IMR-90 (cell line): Measurements from ENCODE around the gene ZBP1. TPM values are rescaled to one million over a fixed set of nuclear protein-coding genes. Genes with fewer than 3 reads are reported as not detected.

Source experiments
- ATAC-seq: fragments of 200-7000 bp; cut with Tn5 transposase; 2 replicates; pipeline ENCODE4 v1.9.1; 2020; ENCODE audit warnings: low read depth, mild to moderate bottlenecking, moderate library complexity
- BruUV-seq: library from RNA; stranded (reverse); fragments of 400-500 nt; replicated peaks from 2 replicates; lab custom pipeline; 2021; lab: Mats Ljungman, UMichigan
- CTCF ChIA-PET: fragments of 300-600 bp; formaldehyde crosslinking; extraction: SDS; loops from one replicate; lab custom pipeline; 2021; ENCODE audit warnings: antibody characterized with exemption; lab: Yijun Ruan, JAX
- POLR2A ChIA-PET: fragments of 300-600 bp; sonication (Branson Sonifier 250); formaldehyde crosslinking; loops from one replicate; lab custom pipeline; 2022; ENCODE audit warnings: antibody characterized with exemption; ENCODE audit not compliant: unreplicated experiment; lab: Charles Lee
- DNase-seq: peaks from one replicate; pipeline ENCODE4 v3.0.0; 2013
- H2AFZ ChIP-seq: replicated peaks from 2 replicates; pipeline ENCODE3; 2013; ENCODE audit warnings: low read length, mild to moderate bottlenecking; ENCODE audit not compliant: poor library complexity
- H2AK5ac ChIP-seq: 2 replicates; pipeline ENCODE4 v1.6.1; 2013; ENCODE audit warnings: low read depth, low read length, inconsistent platforms
- H2AK9ac ChIP-seq: replicated peaks from 2 replicates; pipeline ENCODE3; 2013; ENCODE audit warnings: mild to moderate bottlenecking, low read depth, low read length, moderate library complexity; ENCODE audit not compliant: poor library complexity
- H2BK120ac ChIP-seq: 2 replicates; pipeline ENCODE4 v1.6.1; 2013; ENCODE audit warnings: low read depth, low read length, inconsistent platforms
- H2BK15ac ChIP-seq: 3 replicates; pipeline ENCODE4 v1.6.1; 2013; ENCODE audit warnings: low read depth, low read length, inconsistent platforms
- H2BK20ac ChIP-seq: 2 replicates; pipeline ENCODE4 v1.6.1; 2013; ENCODE audit warnings: low read depth, mild to moderate bottlenecking, inconsistent platforms, low read length, moderate library complexity
- H2BK5ac ChIP-seq: 2 replicates; pipeline ENCODE4 v1.6.1; 2013; ENCODE audit warnings: mild to moderate bottlenecking, low read depth, low read length, inconsistent platforms; ENCODE audit not compliant: poor library complexity, severe bottlenecking
- H3K14ac ChIP-seq: replicated peaks from 2 replicates; pipeline ENCODE4 v1.6.1; 2013; ENCODE audit warnings: low read depth, low read length, inconsistent platforms
- H3K18ac ChIP-seq: 2 replicates; pipeline ENCODE4 v1.6.1; 2013; ENCODE audit warnings: low read depth, low read length, control low read depth
- H3K23ac ChIP-seq: 2 replicates; pipeline ENCODE4 v1.6.1; 2013; ENCODE audit warnings: low read depth, low read length, inconsistent platforms
- H3K27ac ChIP-seq: 2 replicates; pipeline ENCODE4 v1.5.1; 2013; ENCODE audit warnings: mild to moderate bottlenecking, control low read depth, low read length; ENCODE audit not compliant: insufficient read depth
- H3K27me3 ChIP-seq: 2 replicates; pipeline ENCODE4 v1.6.1; 2013; ENCODE audit warnings: low read length; ENCODE audit not compliant: control insufficient read depth, insufficient read depth
- H3K36me3 ChIP-seq: 2 replicates; pipeline ENCODE4 v1.6.1; 2013; ENCODE audit warnings: low read length, mixed read lengths; ENCODE audit not compliant: control insufficient read depth, insufficient read depth
- H3K4ac ChIP-seq: 2 replicates; pipeline ENCODE4 v1.6.1; 2013; ENCODE audit warnings: low read depth, low read length, inconsistent platforms
- H3K4me1 ChIP-seq: 2 replicates; pipeline ENCODE4 v1.6.1; 2013; ENCODE audit warnings: low read length, mixed read lengths; ENCODE audit not compliant: control insufficient read depth, insufficient read depth
- H3K4me2 ChIP-seq: 2 replicates; pipeline ENCODE4 v1.6.1; 2013; ENCODE audit warnings: low read depth, mild to moderate bottlenecking, control low read depth, low read length, moderate library complexity
- H3K4me3 ChIP-seq: 2 replicates; pipeline ENCODE4 v1.5.1; 2013; ENCODE audit warnings: low read depth, mild to moderate bottlenecking, control low read depth, low read length, moderate library complexity; ENCODE audit not compliant: insufficient read depth
- H3K56ac ChIP-seq: 2 replicates; pipeline ENCODE4 v1.6.1; 2013; ENCODE audit warnings: low read length, inconsistent platforms; ENCODE audit not compliant: insufficient read depth; ENCODE audit errors: extremely low read depth
- H3K79me1 ChIP-seq, 2 experiments: 2 replicates each; pipeline ENCODE4 v1.6.1; 2013; ENCODE audit warnings: low read length in 2 of 2, inconsistent platforms in 1 of 2, low read depth in 1 of 2
- H3K9ac ChIP-seq: 2 replicates; pipeline ENCODE4 v1.6.1; 2013; ENCODE audit warnings: low read depth, low read length, control low read depth
- H3K9me1 ChIP-seq: 2 replicates; pipeline ENCODE4 v1.6.1; 2013; ENCODE audit warnings: low read length, inconsistent platforms; ENCODE audit not compliant: insufficient read depth
- H3K9me3 ChIP-seq: 2 replicates; pipeline ENCODE4 v1.6.1; 2013; ENCODE audit warnings: low read length; ENCODE audit not compliant: control insufficient read depth, insufficient read depth
- H4K20me1 ChIP-seq: 2 replicates; pipeline ENCODE4 v1.6.1; 2013; ENCODE audit warnings: low read length, inconsistent platforms; ENCODE audit not compliant: insufficient read depth
- H4K5ac ChIP-seq: 2 replicates; pipeline ENCODE4 v1.6.1; 2013; ENCODE audit warnings: mild to moderate bottlenecking, low read depth, low read length, control low read depth
- H4K8ac ChIP-seq, 2 experiments: 2 replicates each; pipeline ENCODE4 v1.6.1; 2013; ENCODE audit warnings: low read depth in 2 of 2, low read length in 2 of 2, control low read depth in 1 of 2, inconsistent platforms in 1 of 2
- H4K91ac ChIP-seq: 2 replicates; pipeline ENCODE4 v1.6.1; 2013; ENCODE audit warnings: low read depth, low read length, inconsistent platforms; ENCODE audit not compliant: insufficient read depth
- BHLHE40 ChIP-seq: fragments of 150-350 bp; IDR thresholded peaks from 2 replicates; pipeline ENCODE4 v1.6.1; 2016; ENCODE audit warnings: mild to moderate bottlenecking, low read depth, low read length
- CEBPB ChIP-seq: IDR thresholded peaks from 2 replicates; pipeline ENCODE4 v1.6.1; 2012; ENCODE audit warnings: low read depth, low read length, improper control_type of control experiment
- MAFK ChIP-seq: IDR thresholded peaks from 2 replicates; pipeline ENCODE4 v1.6.1; 2012; ENCODE audit warnings: low read depth, low read length, improper control_type of control experiment
- NFE2L2 ChIP-seq: fragments of 150-350 bp; IDR thresholded peaks from 2 replicates; pipeline ENCODE4 v1.6.1; 2016; ENCODE audit warnings: low read depth, mild to moderate bottlenecking, low read length
- POLR2A ChIP-seq: IDR thresholded peaks from 2 replicates; pipeline ENCODE4 v1.6.1; 2012; ENCODE audit warnings: mild to moderate bottlenecking, low read depth, low read length
- RCOR1 ChIP-seq: IDR thresholded peaks from 2 replicates; pipeline ENCODE4 v1.6.1; 2012; ENCODE audit warnings: mild to moderate bottlenecking, low read length, improper control_type of control experiment; ENCODE audit not compliant: insufficient replicate concordance
- RFX5 ChIP-seq: IDR thresholded peaks from 2 replicates; pipeline ENCODE4 v1.8.0; 2012; ENCODE audit warnings: low read depth, mild to moderate bottlenecking, low read length, moderate library complexity
- SMC3 ChIP-seq: fragments of 150-350 bp; IDR thresholded peaks from 2 replicates; pipeline ENCODE4 v1.6.1; 2016; ENCODE audit warnings: low read depth, mild to moderate bottlenecking, antibody characterized with exemption, low read length, moderate library complexity
- WGBS, 2 experiments: methylation state at CpG; one replicate each; pipeline versions ENCODE4 v1.1.5 to v1.1.7; 2013; ENCODE audit warnings: missing lambda C conversion rate in 2 of 2; ENCODE audit not compliant: insufficient read length in 1 of 2; ENCODE audit errors: extremely low coverage in 2 of 2; 5-methylcytosine and 5-hydroxymethylcytosine counted together
- dilution Hi-C: fragments of 300-500 bp; cut with HindIII; formaldehyde crosslinking; loops from one replicate; pipeline ENCODE4 v1.14.3; 2018; ENCODE audit warnings: low sequenced_read_pairs; ENCODE audit not compliant: unreplicated experiment
- in situ Hi-C: fragments of 300-500 bp; cut with MboI; formaldehyde crosslinking; loops from 3 replicates; pipeline ENCODE4 v1.14.3; 2019; ENCODE audit warnings: low sequenced_read_pairs, inconsistent platforms, mixed read lengths
- intact Hi-C: fragments of 100-400 bp; cut with micrococcal nuclease; formaldehyde crosslinking; loops from 2 replicates; pipeline ENCODE4 v1.10.0; 2022
- polyA plus RNA-seq, 3 experiments: library from polyadenylated mRNA; depleted of rRNA; stranded (reverse); fragments of >200 nt; gene quantifications; 2 replicates each; pipeline ENCODE4 v1.2.3, GENCODE V29; 2012; ENCODE audit warnings: low replicate concordance in 1 of 3
- total RNA-seq: library from RNA; depleted of rRNA; stranded (reverse); fragments of >200 nt; gene quantifications from 2 replicates; pipeline ENCODE4 v1.2.3, GENCODE V29; 2012
- TF ChIP-seq, protein P1 (sequence below): fragments of 150-350 bp; IDR thresholded peaks from 2 replicates; pipeline ENCODE4 v1.6.1; 2017; ENCODE audit warnings: mild to moderate bottlenecking, antibody characterized with exemption, low read length, low read depth
- TF ChIP-seq, protein P2 (sequence below): conservative IDR thresholded peaks from 2 replicates; pipeline ENCODE4 v1.5.1; 2012; ENCODE audit warnings: mild to moderate bottlenecking, low read depth, low read length, improper control_type of control experiment
- TF ChIP-seq, protein P3 (sequence below): fragments of 150-350 bp; IDR thresholded peaks from 2 replicates; pipeline ENCODE4 v1.6.1; 2016; ENCODE audit warnings: low read depth, mild to moderate bottlenecking, low read length, moderate library complexity, borderline replicate concordance

Gene ZBP1
- total and polyA plus RNA-seq, 2 of the 4 experiments (the other 2 are of a cell fraction): not detected

DNA sequence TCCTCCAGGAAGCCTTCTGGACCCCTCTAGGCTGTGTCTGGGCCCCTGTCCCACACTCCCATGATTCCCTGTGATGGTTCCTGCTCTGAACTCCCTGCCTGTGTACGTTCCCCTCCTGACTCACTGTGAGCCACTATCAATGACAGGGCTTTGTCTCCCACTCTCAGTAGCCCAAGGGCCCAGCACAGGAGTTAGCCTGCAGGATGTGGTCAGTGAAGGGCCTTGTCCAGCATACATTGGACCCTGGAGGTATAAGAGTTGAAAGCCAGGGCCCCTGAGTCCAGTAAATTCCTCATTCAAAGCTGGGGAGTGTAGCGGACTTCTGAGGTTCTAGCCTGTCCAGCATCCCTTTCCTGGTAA lies 19.0 kb downstream of the ZBP1 start:
- Histone ChIP-seq H3K23ac (no peak overlapping the region), H3K36me3 (no peaks in the 10 kb centered on the region), H3K4me2 (no peak overlapping the region), H2AK5ac (no peak overlapping the region), H4K91ac (no peak overlapping the region), H2BK20ac (no peak overlapping the region), H3K14ac (no peak overlapping the region), H3K27ac (no peak overlapping the region), H3K18ac (no peak overlapping the region), H2BK15ac (no peak overlapping the region), H3K4me1 (no peaks in the 10 kb centered on the region), H3K56ac (no peak overlapping the region), H4K20me1 (no peaks in the 10 kb centered on the region; the same call in 1 of the 2 replicates), H3K4me3 (no peak overlapping the region), H4K8ac (no peak overlapping the region), H2BK5ac (no peak overlapping the region), H3K79me1 (no peaks in the 10 kb centered on the region), H2BK120ac (no peak overlapping the region), H3K9me1 (no peaks in the 10 kb centered on the region), H2AFZ (no peak overlapping the region), H3K27me3 (peaks cover 12% of the 10 kb centered on the region), H3K9ac (no peak overlapping the region), H2AK9ac (no peak overlapping the region), H3K4ac (no peak overlapping the region), H3K9me3 (no peaks in the 10 kb centered on the region), H4K5ac (no peak overlapping the region)
- in situ Hi-C loops: loop anchor here (10.0 kb wide), 1 partner anchor 584 kb away; no protein-coding TSS in a partner anchor
- CTCF ChIA-PET: interaction anchor here (1.3 kb wide), 1 partner anchor 579 kb away, joined by 3 read pairs; no protein-coding TSS in a partner anchor
- DNase-seq (peak; percentile 2), ATAC-seq (no peak)
- WGBS, 2 experiments: no CpG with 5 or more reads among the region's 2 CpGs
- POLR2A ChIA-PET: no interaction called here
- intact Hi-C loops: no loop called here
- dilution Hi-C loops: no loop called here
- TF ChIP-seq, protein P1, sequence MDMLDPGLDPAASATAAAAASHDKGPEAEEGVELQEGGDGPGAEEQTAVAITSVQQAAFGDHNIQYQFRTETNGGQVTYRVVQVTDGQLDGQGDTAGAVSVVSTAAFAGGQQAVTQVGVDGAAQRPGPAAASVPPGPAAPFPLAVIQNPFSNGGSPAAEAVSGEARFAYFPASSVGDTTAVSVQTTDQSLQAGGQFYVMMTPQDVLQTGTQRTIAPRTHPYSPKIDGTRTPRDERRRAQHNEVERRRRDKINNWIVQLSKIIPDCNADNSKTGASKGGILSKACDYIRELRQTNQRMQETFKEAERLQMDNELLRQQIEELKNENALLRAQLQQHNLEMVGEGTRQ: no peak
- no peak for TF ChIP-seq BHLHE40
- TF ChIP-seq CEBPB: no peak
- no peak for TF ChIP-seq RCOR1
- TF ChIP-seq, protein P2, sequence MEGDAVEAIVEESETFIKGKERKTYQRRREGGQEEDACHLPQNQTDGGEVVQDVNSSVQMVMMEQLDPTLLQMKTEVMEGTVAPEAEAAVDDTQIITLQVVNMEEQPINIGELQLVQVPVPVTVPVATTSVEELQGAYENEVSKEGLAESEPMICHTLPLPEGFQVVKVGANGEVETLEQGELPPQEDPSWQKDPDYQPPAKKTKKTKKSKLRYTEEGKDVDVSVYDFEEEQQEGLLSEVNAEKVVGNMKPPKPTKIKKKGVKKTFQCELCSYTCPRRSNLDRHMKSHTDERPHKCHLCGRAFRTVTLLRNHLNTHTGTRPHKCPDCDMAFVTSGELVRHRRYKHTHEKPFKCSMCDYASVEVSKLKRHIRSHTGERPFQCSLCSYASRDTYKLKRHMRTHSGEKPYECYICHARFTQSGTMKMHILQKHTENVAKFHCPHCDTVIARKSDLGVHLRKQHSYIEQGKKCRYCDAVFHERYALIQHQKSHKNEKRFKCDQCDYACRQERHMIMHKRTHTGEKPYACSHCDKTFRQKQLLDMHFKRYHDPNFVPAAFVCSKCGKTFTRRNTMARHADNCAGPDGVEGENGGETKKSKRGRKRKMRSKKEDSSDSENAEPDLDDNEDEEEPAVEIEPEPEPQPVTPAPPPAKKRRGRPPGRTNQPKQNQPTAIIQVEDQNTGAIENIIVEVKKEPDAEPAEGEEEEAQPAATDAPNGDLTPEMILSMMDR: no peak
- no peak for TF ChIP-seq POLR2A
- no peak for TF ChIP-seq SMC3
- TF ChIP-seq, protein P3, sequence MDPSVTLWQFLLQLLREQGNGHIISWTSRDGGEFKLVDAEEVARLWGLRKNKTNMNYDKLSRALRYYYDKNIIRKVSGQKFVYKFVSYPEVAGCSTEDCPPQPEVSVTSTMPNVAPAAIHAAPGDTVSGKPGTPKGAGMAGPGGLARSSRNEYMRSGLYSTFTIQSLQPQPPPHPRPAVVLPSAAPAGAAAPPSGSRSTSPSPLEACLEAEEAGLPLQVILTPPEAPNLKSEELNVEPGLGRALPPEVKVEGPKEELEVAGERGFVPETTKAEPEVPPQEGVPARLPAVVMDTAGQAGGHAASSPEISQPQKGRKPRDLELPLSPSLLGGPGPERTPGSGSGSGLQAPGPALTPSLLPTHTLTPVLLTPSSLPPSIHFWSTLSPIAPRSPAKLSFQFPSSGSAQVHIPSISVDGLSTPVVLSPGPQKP: no peak
- TF ChIP-seq MAFK: no peak
- no peak for TF ChIP-seq RFX5
- no peak for TF ChIP-seq NFE2L2
- BruUV-seq: no TSS peak
